B cell (primary cell): ENCODE results near the gene PHC3. TPM values are rescaled to one million over a fixed set of nuclear protein-coding genes. Genes with fewer than 3 reads are reported as not detected.

Experiments
- ATAC-seq: fragments of 200-7000 bp; cut with Tn5 transposase; one replicate; pipeline ENCODE4 v1.10.0; 2021; ENCODE audit warnings: low read depth, mild to moderate bottlenecking, moderate number of reproducible peaks, moderate library complexity
- CTCF ChIA-PET: fragments of 350-600 bp; sonication (Branson Sonifier 250); formaldehyde crosslinking; loops from one replicate; lab custom pipeline; 2021; ENCODE audit warnings: antibody characterized with exemption, inconsistent platforms; lab: Charles Lee
- POLR2A ChIA-PET: fragments of 350-600 bp; sonication (Branson Sonifier 250); formaldehyde crosslinking; loops from one replicate; lab custom pipeline; 2021; ENCODE audit warnings: antibody characterized with exemption; lab: Charles Lee
- DNase-seq: peaks from one replicate; pipeline ENCODE4 v3.0.0; 2013
- H2AFZ ChIP-seq: 2 replicates; pipeline ENCODE4 v1.6.1; 2012; ENCODE audit warnings: mild to moderate bottlenecking, low read depth, low read length; ENCODE audit not compliant: insufficient read depth, poor library complexity, severe bottlenecking
- H3K27ac ChIP-seq, 2 donors: 1 replicate in 1 of 2; 2 replicates in 1 of 2; pipeline ENCODE4 v1.5.1; 2012 to 2013; ENCODE audit warnings: low read length in 2 of 2, mild to moderate bottlenecking in 2 of 2, moderate library complexity in 1 of 2
- H3K27me3 ChIP-seq, 4 experiments: fragments of 200-600 bp in 1 of 4; sonication (generic) in 1 of 4; replicated peaks in 1 of 4; 1 replicate in 2 of 4; 2 replicates in 2 of 4; pipeline versions ENCODE4 v1.6.1 to v1.7.0; 2013 to 2016; ENCODE audit warnings: low read length in 3 of 4, mild to moderate bottlenecking in 2 of 4, mixed read lengths in 1 of 4, moderate library complexity in 1 of 4; ENCODE audit not compliant: insufficient read depth in 4 of 4, control insufficient read depth in 3 of 4; ENCODE audit errors: control extremely low read depth in 1 of 4
- H3K36me3 ChIP-seq, 2 experiments: replicated peaks in 1 of 2; 1 replicate in 1 of 2; 2 replicates in 1 of 2; pipeline versions ENCODE4 v1.6.1 to v1.7.1; 2013; ENCODE audit warnings: low read length in 1 of 2; ENCODE audit not compliant: insufficient read depth in 2 of 2, control insufficient read depth in 1 of 2; ENCODE audit errors: control extremely low read depth in 1 of 2, extremely low read depth in 1 of 2
- H3K4me1 ChIP-seq, 2 donors: fragments of 200-600 bp in 1 of 2; sonication (generic) in 1 of 2; 1 replicate in 1 of 2; 2 replicates in 1 of 2; pipeline versions ENCODE4 v1.5.1 to v1.6.1; 2013 to 2017; ENCODE audit warnings: low read length in 2 of 2; ENCODE audit not compliant: control insufficient read depth in 2 of 2, insufficient read depth in 2 of 2
- H3K4me2 ChIP-seq: replicated peaks from 2 replicates; pipeline ENCODE3; 2012; ENCODE audit warnings: mild to moderate bottlenecking, low read depth, low read length; ENCODE audit not compliant: poor library complexity, severe bottlenecking
- H3K4me3 ChIP-seq, 5 experiments: fragments of 200-600 bp in 1 of 5; sonication (generic) in 1 of 5; 1 replicate in 3 of 5; 2 replicates in 2 of 5; pipeline versions ENCODE4 v1.5.1 to v1.7.0; 2011 to 2016; ENCODE audit warnings: low read length in 4 of 5, mild to moderate bottlenecking in 4 of 5, low read depth in 2 of 5, control low read depth in 1 of 5, moderate library complexity in 1 of 5; ENCODE audit not compliant: insufficient read depth in 1 of 5; ENCODE audit errors: control extremely low read depth in 1 of 5, extremely low read depth in 1 of 5
- H3K79me2 ChIP-seq: fragments of 200-600 bp; sonication (generic); one replicate; pipeline ENCODE4 v1.6.0; 2016; ENCODE audit warnings: low read length; ENCODE audit not compliant: control insufficient read depth, insufficient read depth
- H3K9ac ChIP-seq: fragments of 200-600 bp; sonication (generic); 2 replicates; pipeline ENCODE4 v1.6.1; 2017; ENCODE audit warnings: mild to moderate bottlenecking, low read length, moderate library complexity
- H3K9me3 ChIP-seq, 3 donors: one replicate each; pipeline versions ENCODE4 v1.6.1 to v1.7.1; 2013; ENCODE audit warnings: low read length in 2 of 3; ENCODE audit not compliant: control insufficient read depth in 2 of 3, insufficient read depth in 1 of 3; ENCODE audit errors: control extremely low read depth in 1 of 3
- H4K20me1 ChIP-seq: 2 replicates; pipeline ENCODE4 v1.6.0; 2012; ENCODE audit warnings: mild to moderate bottlenecking, low read length; ENCODE audit not compliant: insufficient read depth, control insufficient read depth, poor library complexity, severe bottlenecking
- H3K27ac Mint-ChIP-seq: one replicate; pipeline ENCODE4 v1.8.0; 2021; ENCODE audit warnings: mixed read lengths
- H3K27me3 Mint-ChIP-seq: one replicate; pipeline ENCODE4 v1.8.0; 2021; ENCODE audit warnings: mixed read lengths
- H3K4me1 Mint-ChIP-seq: one replicate; pipeline ENCODE4 v1.8.0; 2021; ENCODE audit warnings: mixed read lengths
- H3K4me3 Mint-ChIP-seq: one replicate; pipeline ENCODE4 v1.8.0; 2021; ENCODE audit warnings: mixed read lengths
- H3K9me3 Mint-ChIP-seq: one replicate; pipeline ENCODE4 v1.8.0; 2022; ENCODE audit warnings: mixed read lengths; ENCODE audit not compliant: insufficient read depth
- EZH2 ChIP-seq: IDR thresholded peaks from 2 replicates; pipeline ENCODE4 v1.6.1; 2012; ENCODE audit warnings: borderline replicate concordance, low read depth, mild to moderate bottlenecking, moderate library complexity, low read length; ENCODE audit not compliant: insufficient read depth, poor library complexity, severe bottlenecking
- WGBS: methylation state at CpG from one replicate; pipeline ENCODE4 v1.1.5; 2013; ENCODE audit warnings: missing lambda C conversion rate; ENCODE audit not compliant: insufficient coverage; 5-methylcytosine and 5-hydroxymethylcytosine counted together
- intact Hi-C: fragments of 100-400 bp; cut with micrococcal nuclease; formaldehyde crosslinking; loops from one replicate; pipeline ENCODE4 v1.10.0; 2022
- polyA plus RNA-seq: library from polyadenylated mRNA; depleted of rRNA; stranded (reverse); fragments of >200 nt; gene quantifications from 2 replicates; pipeline ENCODE4 v1.2.3, GENCODE V29; 2012
- total RNA-seq, 2 donors: library from RNA; stranded (reverse); fragments of 120-200 nt in 1 of 2; gene quantifications; 1 replicate in 1 of 2; 2 replicates in 1 of 2; pipeline versions ENCODE4 v1.2.3 to v1.2.4, GENCODE V29; 2013 to 2022
- TF ChIP-seq, protein P1 (sequence below): fragments of 200-600 bp; IDR thresholded peaks from one replicate; pipeline ENCODE4 v1.8.0; 2022; ENCODE audit warnings: antibody characterized with exemption, mild to moderate bottlenecking

Gene PHC3
- total and polyA plus RNA-seq, 2 donors (not counting 1 experiment from before 2014, with no cell fraction given), result 51.8 to 159 TPM

DNA sequence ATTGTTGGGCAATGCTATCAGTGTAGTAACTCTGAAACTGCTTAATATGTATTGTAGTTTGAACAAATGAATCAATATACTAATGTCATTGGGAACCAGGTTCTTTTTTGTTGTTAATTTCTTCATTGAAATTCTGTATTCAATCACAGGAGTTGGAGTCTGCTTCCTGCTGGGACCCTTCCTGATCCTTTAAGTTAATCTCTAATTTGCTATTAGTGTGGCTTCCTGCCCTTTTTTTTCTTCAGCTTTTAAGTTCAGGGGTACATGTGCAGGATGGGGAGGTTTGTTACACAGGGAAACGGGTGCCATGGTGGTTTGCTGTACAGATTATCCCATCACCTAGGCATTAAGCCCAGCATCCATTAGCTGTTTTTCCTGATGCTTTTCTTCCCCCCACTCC lies 122.1 kb downstream of the PHC3 start:
- Mint-ChIP-seq H3K4me1 (peaks cover 39% of the 10 kb centered on the region), H3K9me3 (no peaks in the 10 kb centered on the region), H3K27me3 (no peaks in the 10 kb centered on the region), H3K27ac (no peak overlapping the region), H3K4me3 (no peak overlapping the region)
- Histone ChIP-seq H3K79me2 (peaks cover 31% of the 10 kb centered on the region), H3K4me1 (peaks cover 23 to 25% of the 10 kb centered on the region in 2 donors), H3K9ac (no peak overlapping the region), H2AFZ (no peak overlapping the region), H3K4me2 (no peak overlapping the region), H3K27me3 (no peaks in the 10 kb centered on the region), H3K36me3 (peaks cover 4 to 5% of the 10 kb centered on the region in 2 experiments), H3K9me3 (no peaks in the 10 kb centered on the region), H4K20me1 (no peaks in the 10 kb centered on the region), H3K27ac (no peak overlapping the region), H3K4me3 (no peak overlapping the region)
- CTCF ChIA-PET, result interaction anchor here (3.4 kb wide), 1 partner anchor 20 kb away, joined by 17 read pairs; the partner anchor contains the start of gene GPR160
- POLR2A ChIA-PET, result no interaction called here
- no peak for DNase-seq
- intact Hi-C loops, result loop anchor here (5.0 kb wide), 1 partner anchor 92 kb away; the partner anchor contains the start of gene SEC62
- ATAC-seq, result no peak
- TF ChIP-seq, protein P1, sequence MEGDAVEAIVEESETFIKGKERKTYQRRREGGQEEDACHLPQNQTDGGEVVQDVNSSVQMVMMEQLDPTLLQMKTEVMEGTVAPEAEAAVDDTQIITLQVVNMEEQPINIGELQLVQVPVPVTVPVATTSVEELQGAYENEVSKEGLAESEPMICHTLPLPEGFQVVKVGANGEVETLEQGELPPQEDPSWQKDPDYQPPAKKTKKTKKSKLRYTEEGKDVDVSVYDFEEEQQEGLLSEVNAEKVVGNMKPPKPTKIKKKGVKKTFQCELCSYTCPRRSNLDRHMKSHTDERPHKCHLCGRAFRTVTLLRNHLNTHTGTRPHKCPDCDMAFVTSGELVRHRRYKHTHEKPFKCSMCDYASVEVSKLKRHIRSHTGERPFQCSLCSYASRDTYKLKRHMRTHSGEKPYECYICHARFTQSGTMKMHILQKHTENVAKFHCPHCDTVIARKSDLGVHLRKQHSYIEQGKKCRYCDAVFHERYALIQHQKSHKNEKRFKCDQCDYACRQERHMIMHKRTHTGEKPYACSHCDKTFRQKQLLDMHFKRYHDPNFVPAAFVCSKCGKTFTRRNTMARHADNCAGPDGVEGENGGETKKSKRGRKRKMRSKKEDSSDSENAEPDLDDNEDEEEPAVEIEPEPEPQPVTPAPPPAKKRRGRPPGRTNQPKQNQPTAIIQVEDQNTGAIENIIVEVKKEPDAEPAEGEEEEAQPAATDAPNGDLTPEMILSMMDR, result no peak
- no peak for TF ChIP-seq EZH2
- no CpG with 5 or more reads among the region's 1 CpG for WGBS

DNA sequence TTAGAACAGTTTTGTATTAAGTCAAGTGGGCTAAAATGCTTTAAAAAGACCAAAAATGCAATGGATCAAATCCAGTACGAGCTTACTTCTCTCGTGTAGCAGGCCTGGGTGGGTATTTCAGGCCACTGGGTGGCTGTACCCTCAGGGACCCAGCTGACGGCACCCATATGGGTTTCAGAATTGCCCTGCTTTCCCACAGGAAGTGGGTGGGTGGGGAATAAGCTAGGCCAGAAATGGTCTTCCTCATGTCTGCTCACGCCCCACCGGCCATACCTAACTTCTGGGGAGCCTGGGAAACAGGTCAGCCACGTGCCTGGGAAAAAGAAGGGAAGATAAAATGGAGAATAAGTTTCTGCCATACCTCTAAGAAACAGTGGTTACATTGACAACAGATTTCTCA lies 123.4 kb downstream of the PHC3 start:
- intact Hi-C loops, result loop anchor here (5.0 kb wide), 1 partner anchor 91 kb away; the partner anchor contains the start of gene SEC62
- ChIA-PET POLR2A (interaction anchor here (0.5 kb wide), 1 partner anchor 227 kb away, joined by 9 read pairs; no protein-coding TSS in a partner anchor), CTCF (interaction anchor here (0.7 to 3.4 kb wide), 4 partner anchors 19 to 195 kb away, joined by 3 to 17 read pairs (median 4); partner anchors contain the start of gene GPR160)
- peaks cover 44% of the 10 kb centered on the region for H3K79me2 ChIP-seq
- Mint-ChIP-seq H3K27ac (peak overlapping the region; percentile 64), H3K27me3 (no peaks in the 10 kb centered on the region), H3K4me1 (peaks cover 38% of the 10 kb centered on the region), H3K9me3 (no peaks in the 10 kb centered on the region), H3K4me3 (peak overlapping the region; percentile 52)
- ATAC-seq (peak; percentile 66), DNase-seq (no peak)
- H3K4me3 ChIP-seq, result no peak overlapping the region
- no peaks in the 10 kb centered on the region for H4K20me1 ChIP-seq
- no peaks in the 10 kb centered on the region for H3K27me3 ChIP-seq
- H2AFZ ChIP-seq, result peak overlapping the region; percentile 61
- no peak overlapping the region for H3K27ac ChIP-seq
- peak overlapping the region; percentile 55 for H3K4me2 ChIP-seq
- no peak overlapping the region for H3K9ac ChIP-seq
- WGBS, result 20% methylated on average over 2 of the region's 6 CpGs
- TF ChIP-seq, protein P1, result no peak
- TF ChIP-seq EZH2, result no peak
- peaks cover 23 to 25% of the 10 kb centered on the region in 2 donors for H3K4me1 ChIP-seq
- H3K36me3 ChIP-seq, result peaks cover 4 to 5% of the 10 kb centered on the region in 2 experiments
- no peaks in the 10 kb centered on the region for H3K9me3 ChIP-seq
